ENCODE data around the gene RXRA. TPM values are rescaled to one million over a fixed set of nuclear protein-coding genes. Genes with fewer than 3 reads are reported as not detected.
A peak's percentile ranks its signal among the peaks of the same experiment; 100 is the strongest.

The RXRA gene
- total and polyA plus RNA-seq, 7 donors: 37.7 to 192 (median 139) TPM

- Histone ChIP-seq H3K27ac (peak overlapping the region; percentile 50), H3K9me3 (no peaks in the 10 kb centered on the region), H3K4me3 (no peak overlapping the region), H3K27me3 (ENCODE audit: insufficient read depth in 3 of 3, low read length in 2 of 3) (no peaks in the 10 kb centered on the region), H3K4me1 (peaks cover 100% of the 10 kb centered on the region), H3K36me3 (ENCODE audit: insufficient read depth in 1 of 2, low read depth in 1 of 2) (no peaks in the 10 kb centered on the region)
- intact Hi-C loops (cut with DNase I): loop anchor here in 1 of 2 donors (2.0 kb wide), 1 partner anchor 14 kb away; no protein-coding TSS in a partner anchor
- peak in 3 of 4 donors; percentile 25 to 53 (median 31) for ATAC-seq
- no peak for DNase-seq
- no peak for TF ChIP-seq CTCF (IDR thresholded peaks at IDR 0.05)
- WGBS, 3 donors: 49 to 58% (median 50%) methylated on average over 29 to 30 of the region's 30 CpGs
These were observed 22.3 kb downstream of the RXRA start for GRCh38 chr9:134348404-134349155.

- Histone ChIP-seq H3K27ac (peak overlapping the region; percentile 61), H3K4me3 (no peak overlapping the region), H3K36me3 (ENCODE audit: insufficient read depth in 1 of 2, low read depth in 1 of 2) (no peaks in the 10 kb centered on the region), H3K27me3 (ENCODE audit: insufficient read depth in 3 of 3, low read length in 2 of 3) (no peaks in the 10 kb centered on the region), H3K4me1 (peaks cover 100% of the 10 kb centered on the region), H3K9me3 (no peaks in the 10 kb centered on the region)
- 40 to 81% (median 63%) methylated on average over 7 to 9 of the region's 9 CpGs for WGBS, 3 donors
- intact Hi-C loops (cut with DNase I): loop anchor here in 1 of 2 donors (2.0 kb wide), 1 partner anchor 13 kb away; no protein-coding TSS in a partner anchor
- no peak for TF ChIP-seq CTCF (IDR thresholded peaks at IDR 0.05)
- ATAC-seq (no peak), DNase-seq (no peak)
These were observed 23.7 kb downstream of the RXRA start for GRCh38 chr9:134349936-134350335.

- 48 to 55% (median 55%) methylated on average over 20 of the region's 20 CpGs for WGBS, 3 donors
- H3K4me3 ChIP-seq: no peak overlapping the region
- no peak for TF ChIP-seq CTCF (IDR thresholded peaks at IDR 0.05)
- no peaks in the 10 kb centered on the region for H3K36me3 ChIP-seq (ENCODE audit: insufficient read depth in 1 of 2, low read depth in 1 of 2)
- H3K4me1 ChIP-seq: peaks cover 100% of the 10 kb centered on the region
- no peak for DNase-seq
- no peak for ATAC-seq
- intact Hi-C loops (cut with DNase I): no loop called here
- no peaks in the 10 kb centered on the region for H3K27me3 ChIP-seq (ENCODE audit: insufficient read depth in 3 of 3, low read length in 2 of 3)
- peak overlapping the region; percentile 61 for H3K27ac ChIP-seq
- H3K9me3 ChIP-seq: no peaks in the 10 kb centered on the region
These were observed 24.2 kb downstream of the RXRA start for GRCh38 chr9:134350416-134350994.

GRCh38 chr9:134351606-134352176 lies 25.4 kb downstream of the RXRA start:
- 53 to 78% (median 57%) methylated on average over 29 of the region's 29 CpGs for WGBS, 3 donors
- H3K4me3 ChIP-seq: no peak overlapping the region
- H3K4me1 ChIP-seq: peaks cover 100% of the 10 kb centered on the region
- DNase-seq (no peak), ATAC-seq (peak; percentile 4 to 25 (median 16))
- intact Hi-C loops (cut with DNase I): no loop called here
- no peaks in the 10 kb centered on the region for H3K36me3 ChIP-seq (ENCODE audit: insufficient read depth in 1 of 2, low read depth in 1 of 2)
- H3K27me3 ChIP-seq (ENCODE audit: insufficient read depth in 3 of 3, low read length in 2 of 3): no peaks in the 10 kb centered on the region
- TF ChIP-seq CTCF (IDR thresholded peaks at IDR 0.05): no peak
- H3K9me3 ChIP-seq: no peaks in the 10 kb centered on the region
- peak overlapping the region; percentile 61 for H3K27ac ChIP-seq

All from psoas muscle (tissue), 8 donors.